ENCODE measurements around the gene DLGAP1. TPM values are rescaled to one million over a fixed set of nuclear protein-coding genes. Genes with fewer than 3 reads are reported as not detected.
"Not testable (repeated sequence)": the region's sequence is repeated elsewhere in the genome, so short reads cannot be mapped to it uniquely, and the experiment has no call there.

The DLGAP1 gene
- total RNA-seq, 1 donor from 2014 or later: not detected

DNA sequence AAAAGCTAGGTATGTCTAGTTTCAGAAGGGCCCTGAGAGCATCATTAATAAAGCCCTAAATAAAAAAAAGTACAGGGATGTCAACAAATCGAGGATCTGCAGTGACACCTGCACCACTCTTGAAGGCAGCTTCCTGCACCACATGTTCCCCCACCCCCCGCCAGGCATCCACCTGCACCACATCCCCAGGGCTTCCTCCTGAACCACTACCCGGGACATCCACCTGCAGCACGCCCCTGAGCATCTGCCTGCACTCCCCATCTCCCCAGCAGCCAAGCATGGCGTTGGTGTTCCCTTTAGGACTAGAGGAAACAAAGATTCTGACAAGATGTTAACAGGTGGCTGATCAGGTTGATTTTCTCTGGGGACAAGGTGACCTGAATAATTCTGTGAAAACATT is 55.2 kb downstream of the DLGAP1 start:
- ATAC-seq (no peak), DNase-seq (ENCODE audit: missing footprints) (no peak)
- intact Hi-C loops (cut with DNase I): no loop called here

DNA sequence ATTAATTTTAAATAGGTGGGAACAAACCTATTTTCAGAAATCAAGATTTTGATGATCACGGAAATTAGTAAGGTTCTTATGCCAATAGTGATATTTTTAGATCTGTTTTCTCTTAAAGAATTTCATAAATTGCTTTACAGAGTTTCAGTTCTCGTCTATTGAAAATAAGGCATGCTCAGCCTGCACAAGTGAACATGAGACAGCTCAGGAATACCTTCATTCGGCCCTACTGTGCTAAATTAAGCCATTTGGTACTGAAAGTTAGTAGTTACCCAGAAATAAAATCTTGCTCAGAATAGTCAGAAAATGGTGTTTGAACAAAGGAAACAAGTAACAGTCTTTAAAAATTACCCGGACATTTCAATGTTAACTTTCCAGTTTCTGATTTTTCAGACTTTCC is 60.4 kb downstream of the DLGAP1 start:
- intact Hi-C loops (cut with DNase I): no loop called here
- DNase-seq (ENCODE audit: missing footprints) (no peak), ATAC-seq (no peak)

- ATAC-seq (no peak), DNase-seq (ENCODE audit: missing footprints) (no peak)
- intact Hi-C loops (cut with DNase I): no loop called here
Observed at GRCh38 chr18:4391859-4392258, 63.2 kb downstream of the DLGAP1 start.

- DNase-seq (ENCODE audit: missing footprints) (no peak), ATAC-seq (no peak)
- intact Hi-C loops (cut with DNase I): no loop called here
Observed at GRCh38 chr18:4385876-4386275, 69.2 kb downstream of the DLGAP1 start.

DNA sequence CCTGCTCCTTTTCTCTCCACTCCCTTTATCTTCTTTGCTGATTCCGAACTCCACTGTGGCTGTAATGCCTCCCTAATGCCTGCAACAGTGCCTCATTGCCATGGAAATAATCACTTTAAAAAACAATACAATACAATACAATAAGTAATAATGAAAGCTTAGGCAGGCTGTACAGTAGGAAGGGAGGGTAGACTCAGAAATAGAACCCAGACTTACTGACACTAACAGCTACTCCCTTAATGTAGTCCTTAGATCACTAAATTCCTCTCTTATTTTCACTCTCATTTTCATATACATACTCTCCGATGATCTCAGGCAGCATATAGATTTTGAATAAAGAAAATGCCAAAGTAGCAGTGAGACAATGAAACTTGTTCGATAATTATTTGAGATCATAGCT is 70.2 kb downstream of the DLGAP1 start:
- ATAC-seq: no peak

DNA sequence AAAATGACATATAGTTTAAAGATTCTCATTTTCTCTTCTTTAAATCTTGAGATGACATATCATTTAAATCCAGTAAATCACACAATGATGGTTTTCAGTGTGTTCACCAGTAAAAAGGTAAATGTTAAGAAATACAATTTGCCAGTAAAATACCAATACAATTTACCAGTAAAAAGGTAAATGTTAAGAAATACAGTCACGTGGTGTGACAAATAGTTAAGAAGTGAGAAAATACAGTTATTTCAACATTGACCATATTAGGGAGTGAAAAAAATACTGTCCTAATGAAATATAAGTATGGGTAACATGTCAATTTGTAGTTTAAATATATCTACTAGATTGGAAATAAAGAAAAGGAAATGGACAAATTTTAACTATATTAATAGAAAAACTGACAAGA is 80.5 kb downstream of the DLGAP1 start:
- no peak for DNase-seq (ENCODE audit: missing footprints)
- intact Hi-C loops (cut with DNase I): no loop called here
- ATAC-seq: no peak

More for the DNA sequence above, 70.2 kb downstream of the DLGAP1 start:
- intact Hi-C loops (cut with DNase I): no loop called here
- DNase-seq (ENCODE audit: missing footprints): no peak

- intact Hi-C loops (cut with DNase I): loop anchor here (10.0 kb wide), 1 partner anchor 375 kb away; no protein-coding TSS in a partner anchor
- no peak for ATAC-seq
- no peak for DNase-seq (ENCODE audit: missing footprints)
Observed at GRCh38 chr18:4369705-4370104, 85.4 kb downstream of the DLGAP1 start.

DNA sequence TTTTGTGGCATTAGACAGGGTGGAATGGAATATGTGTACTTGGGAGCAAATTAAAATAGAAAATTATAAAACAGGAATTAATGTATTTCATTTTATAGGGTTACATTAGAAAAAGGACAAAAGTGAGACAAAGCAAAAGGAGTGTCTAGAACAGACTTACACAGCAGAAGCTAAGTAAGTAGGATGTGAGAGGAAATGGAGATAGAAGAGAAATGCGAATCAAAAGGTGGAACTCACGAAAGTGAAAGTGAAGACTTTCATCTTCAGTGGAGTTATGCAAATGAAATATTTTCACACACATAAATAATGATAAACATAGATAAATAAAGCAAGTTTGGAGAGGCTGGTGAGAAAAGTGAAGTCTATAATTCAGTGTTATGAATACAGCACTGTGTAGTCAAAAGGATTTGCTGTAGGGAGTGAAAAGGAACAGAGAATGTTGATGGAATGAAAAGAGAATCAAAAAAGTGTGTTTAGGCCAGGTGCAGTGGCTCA is 94.8 kb downstream of the DLGAP1 start:
- no peak for DNase-seq (ENCODE audit: missing footprints)
- no peak for ATAC-seq
- intact Hi-C loops (cut with DNase I): loop anchor here (10.0 kb wide), 1 partner anchor 385 kb away; no protein-coding TSS in a partner anchor

- intact Hi-C loops (cut with DNase I): no loop called here
- ATAC-seq: no peak
Observed at GRCh38 chr18:4358618-4359017, 96.5 kb downstream of the DLGAP1 start.

GRCh38 chr18:4357579-4357978 is 97.5 kb downstream of the DLGAP1 start:
- no peak for DNase-seq (ENCODE audit: missing footprints)
- no peak for ATAC-seq
- intact Hi-C loops (cut with DNase I): no loop called here

More at GRCh38 chr18:4358618-4359017, 96.5 kb downstream of the DLGAP1 start:
- no peak for DNase-seq (ENCODE audit: missing footprints)

GRCh38 chr18:4356929-4357328 is 98.2 kb downstream of the DLGAP1 start:
- intact Hi-C loops (cut with DNase I): no loop called here
- DNase-seq (ENCODE audit: missing footprints): no peak
- ATAC-seq: no peak

- intact Hi-C loops (cut with DNase I): no loop called here
- no peak for ATAC-seq
Observed at GRCh38 chr18:4353853-4354418, 101.2 kb downstream of the DLGAP1 start.

DNA sequence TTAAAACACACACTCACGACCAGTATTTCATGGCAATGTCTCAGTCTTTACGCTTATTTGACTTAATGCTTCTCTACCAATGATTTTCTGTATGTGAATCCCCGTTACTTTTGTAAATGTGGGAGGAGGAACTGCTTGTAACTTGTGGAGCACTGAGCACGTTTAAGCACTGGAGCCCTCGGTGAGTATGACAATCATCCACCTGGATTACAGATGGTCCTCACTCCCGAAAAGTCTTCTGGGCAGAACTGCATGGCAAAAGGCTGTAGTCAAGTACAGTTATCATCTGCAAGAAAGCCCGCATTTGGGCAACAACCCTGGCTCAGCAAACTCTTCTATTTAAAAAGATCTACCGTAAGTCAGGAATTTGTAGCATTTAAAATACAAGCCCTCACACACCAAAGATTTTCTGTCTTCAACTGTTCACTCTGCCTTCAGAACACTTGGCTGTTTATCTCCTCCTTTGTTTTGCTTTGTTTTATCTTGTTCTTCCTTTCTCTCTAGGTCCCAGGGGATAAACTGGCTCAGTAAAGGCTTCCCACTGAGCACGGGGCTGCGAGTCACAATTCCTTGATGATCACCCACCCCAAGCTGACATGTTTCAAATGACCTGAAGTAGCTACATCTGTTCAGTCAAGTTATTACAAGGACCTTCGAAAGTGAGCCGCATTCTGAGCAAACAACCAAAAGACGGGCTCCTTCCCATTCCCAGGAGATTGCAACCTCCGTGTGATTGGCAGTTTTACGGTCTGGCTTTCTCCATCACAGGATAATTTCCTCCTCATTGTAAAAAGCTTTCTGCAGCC is 102.2 kb downstream of the DLGAP1 start:
- DNase-seq (ENCODE audit: missing footprints): no peak
- no peak for ATAC-seq

More at GRCh38 chr18:4353853-4354418, 101.2 kb downstream of the DLGAP1 start:
- no peak for DNase-seq (ENCODE audit: missing footprints)

DNA sequence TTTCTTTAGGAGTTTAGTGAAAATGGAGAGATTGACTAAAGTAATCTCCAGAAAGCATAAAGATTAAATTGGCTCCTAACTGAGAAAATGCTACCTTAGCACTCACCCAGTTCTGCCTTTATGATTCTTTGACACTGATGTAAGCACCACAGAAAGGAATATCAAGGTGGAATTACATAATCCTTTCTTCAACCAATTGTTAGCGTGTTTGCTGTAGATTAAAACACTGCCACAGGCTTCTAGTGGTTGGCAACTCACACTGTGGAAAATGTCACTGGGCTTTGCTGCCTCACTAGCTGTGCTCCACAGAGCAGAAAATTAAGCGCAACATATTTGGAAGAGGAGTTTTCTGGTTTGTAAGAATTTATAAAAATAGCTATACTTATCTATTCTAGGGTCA is 104.1 kb downstream of the DLGAP1 start:
- DNase-seq (ENCODE audit: missing footprints) (no peak), ATAC-seq (no peak)
- intact Hi-C loops (cut with DNase I): no loop called here

More for the DNA sequence above, 102.2 kb downstream of the DLGAP1 start:
- intact Hi-C loops (cut with DNase I): no loop called here

DNA sequence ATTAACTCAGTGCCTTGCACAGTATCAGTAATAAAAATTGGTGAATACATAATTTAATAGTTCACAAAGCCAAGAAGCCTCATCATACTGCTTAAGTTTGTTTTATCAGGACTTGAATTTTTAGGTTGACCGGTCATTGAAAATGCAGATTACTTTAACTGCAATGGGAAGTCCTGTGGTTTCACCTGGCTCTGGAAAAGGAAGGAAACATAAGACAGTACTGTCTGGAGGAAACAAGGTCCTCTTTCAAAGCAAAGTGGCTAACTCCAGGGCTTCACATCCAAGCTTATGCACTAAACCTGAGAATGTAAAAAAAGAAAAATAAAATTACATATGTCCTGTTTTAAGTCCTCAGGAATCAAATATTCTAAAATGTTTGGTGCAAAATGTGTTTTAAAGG is 119.7 kb downstream of the DLGAP1 start:
- ATAC-seq: no peak
- intact Hi-C loops (cut with DNase I): no loop called here
- no peak for DNase-seq (ENCODE audit: missing footprints)

DNA sequence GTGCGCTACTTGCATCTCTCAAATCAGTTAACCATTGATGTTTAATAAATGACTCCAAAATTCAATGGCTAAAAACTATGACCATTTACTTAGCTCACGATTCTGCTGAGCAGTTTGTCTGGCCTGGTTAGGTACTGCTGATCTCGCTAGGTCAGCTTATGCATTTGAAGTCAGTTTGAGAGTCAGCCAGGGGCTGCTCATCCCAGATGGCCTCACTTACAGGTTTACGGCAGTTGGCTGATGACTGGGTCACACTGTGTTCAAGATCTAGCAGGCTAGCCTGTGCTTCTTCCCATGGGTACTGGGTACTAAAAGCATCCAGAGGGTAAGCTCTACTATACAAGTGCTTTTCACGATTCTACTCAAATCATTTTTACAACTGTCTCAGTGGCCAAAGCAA is 122.1 kb downstream of the DLGAP1 start:
- intact Hi-C loops (cut with DNase I): no loop called here
- ATAC-seq: no peak
- DNase-seq (ENCODE audit: missing footprints): no peak

GRCh38 chr18:4319738-4320677 is 135.1 kb downstream of the DLGAP1 start:
- intact Hi-C loops (cut with DNase I): no loop called here
- DNase-seq (ENCODE audit: missing footprints) (no peak), ATAC-seq (no peak)

- DNase-seq (ENCODE audit: missing footprints) (no peak), ATAC-seq (no peak)
- intact Hi-C loops (cut with DNase I): no loop called here
Observed at GRCh38 chr18:4318311-4318710, 136.8 kb downstream of the DLGAP1 start.

DNA sequence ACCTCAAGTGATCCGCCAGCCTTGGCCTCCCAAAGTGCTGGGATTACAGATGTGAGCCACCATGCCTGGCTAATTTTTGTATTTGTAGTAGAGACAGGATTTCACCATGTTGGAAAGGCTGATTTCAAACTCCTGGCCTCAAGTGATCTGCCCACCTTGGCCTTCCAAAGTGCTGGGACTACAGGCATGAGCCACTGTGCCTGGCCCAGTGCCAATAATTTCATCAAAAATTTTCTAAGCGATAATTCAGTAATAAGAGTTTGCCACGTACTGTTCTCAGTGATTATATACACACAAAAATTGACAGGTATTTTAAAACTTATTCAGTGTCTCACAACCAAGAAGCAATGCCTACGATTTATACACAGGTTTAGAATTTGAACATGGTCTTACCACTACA is 143.2 kb downstream of the DLGAP1 start:
- intact Hi-C loops (cut with DNase I); DNase-seq (ENCODE audit: missing footprints); ATAC-seq: not testable (repeated sequence)
